DND-41 (cell line): ENCODE data around the gene CELSR1.

Source experiments
- ATAC-seq: fragments of 200-7000 bp; cut with Tn5 transposase; 3 replicates; pipeline ENCODE4 v1.9.1; 2021; ENCODE audit warnings: low read depth; ENCODE audit not compliant: insufficient read depth
- DNase-seq: peaks from one replicate; pipeline ENCODE4 v3.0.0-alpha.2; 2020
- H2AFZ ChIP-seq: 2 replicates; pipeline ENCODE4 v1.6.0; 2012; ENCODE audit warnings: low read depth, low read length
- H3K27ac ChIP-seq: 2 replicates; pipeline ENCODE4 v1.5.1; 2012; ENCODE audit warnings: low read length, inconsistent platforms
- H3K27me3 ChIP-seq: fragments of 200-600 bp; sonication (generic); 2 replicates; pipeline ENCODE4 v1.6.0; 2012; ENCODE audit warnings: low read length, mild to moderate bottlenecking, inconsistent platforms; ENCODE audit not compliant: insufficient read depth, poor library complexity
- H3K36me3 ChIP-seq: 2 replicates; pipeline ENCODE4 v1.5.1; 2012; ENCODE audit warnings: low read length, inconsistent platforms; ENCODE audit not compliant: insufficient read depth
- H3K4me1 ChIP-seq: 2 replicates; pipeline ENCODE4 v1.5.1; 2012; ENCODE audit warnings: mild to moderate bottlenecking, low read length; ENCODE audit not compliant: insufficient read depth
- H3K4me2 ChIP-seq: 2 replicates; pipeline ENCODE4 v1.6.0; 2012; ENCODE audit warnings: mild to moderate bottlenecking, moderate library complexity, low read length, inconsistent platforms; ENCODE audit not compliant: insufficient read depth
- H3K4me3 ChIP-seq, 2 experiments: fragments of 200-600 bp in 1 of 2; shearing (Covaris generic) in 1 of 2; 2 replicates each; pipeline ENCODE4 v1.5.1; 2012 to 2016; ENCODE audit warnings: inconsistent platforms in 2 of 2, low read length in 2 of 2, mild to moderate bottlenecking in 2 of 2, low read depth in 1 of 2, moderate library complexity in 1 of 2
- H3K79me2 ChIP-seq: 2 replicates; pipeline ENCODE4 v1.6.0; 2012; ENCODE audit warnings: low read length, inconsistent platforms; ENCODE audit not compliant: insufficient read depth
- H3K9ac ChIP-seq: 2 replicates; pipeline ENCODE4 v1.6.0; 2012; ENCODE audit warnings: low read depth, mild to moderate bottlenecking, inconsistent platforms, low read length, moderate library complexity
- H3K9me3 ChIP-seq: 2 replicates; pipeline ENCODE4 v1.5.1; 2012; ENCODE audit warnings: low read length, moderate library complexity, mild to moderate bottlenecking, inconsistent platforms; ENCODE audit not compliant: insufficient read depth, severe bottlenecking
- H4K20me1 ChIP-seq: 2 replicates; pipeline ENCODE4 v1.6.0; 2012; ENCODE audit warnings: low read length; ENCODE audit not compliant: insufficient read depth
- CTCF ChIP-seq: IDR thresholded peaks from 2 replicates; pipeline ENCODE4 v1.5.1; 2012; ENCODE audit warnings: borderline replicate concordance, low read length, moderate library complexity, mild to moderate bottlenecking; ENCODE audit not compliant: poor library complexity, severe bottlenecking; ENCODE audit errors: extremely low read depth
- EZH2 ChIP-seq: IDR thresholded peaks from 3 replicates; pipeline ENCODE4 v1.6.1; 2012; ENCODE audit warnings: borderline replicate concordance, low read depth, mild to moderate bottlenecking, moderate library complexity, low read length, inconsistent platforms; ENCODE audit not compliant: severe bottlenecking

The CELSR1 gene

GRCh38 chr22:46573781-46574437, 36.5 kb upstream of the CELSR1 start:
- H2AFZ ChIP-seq = no peak overlapping the region
- H3K27ac ChIP-seq = no peak overlapping the region
- H3K79me2 ChIP-seq = peaks cover 17% of the 10 kb centered on the region
- no peak for DNase-seq
- H3K36me3 ChIP-seq = peaks cover 4% of the 10 kb centered on the region; the same call in 1 of the 2 replicates
- no peak for TF ChIP-seq EZH2
- no peak for TF ChIP-seq CTCF
- H3K4me2 ChIP-seq = no peak overlapping the region
- no peak overlapping the region for H3K4me3 ChIP-seq
- ATAC-seq = no peak
- H3K9me3 ChIP-seq = peaks cover 6% of the 10 kb centered on the region
- H3K27me3 ChIP-seq = no peaks in the 10 kb centered on the region
- no peak overlapping the region for H3K9ac ChIP-seq
- peaks cover 14% of the 10 kb centered on the region for H4K20me1 ChIP-seq
- H3K4me1 ChIP-seq = peaks cover 26% of the 10 kb centered on the region

- H3K4me1 ChIP-seq = peaks cover 18% of the 10 kb centered on the region
- H3K79me2 ChIP-seq = peaks cover 9% of the 10 kb centered on the region
- no peak overlapping the region for H3K4me3 ChIP-seq
- no peak overlapping the region for H3K4me2 ChIP-seq
- no peak for DNase-seq
- H3K9me3 ChIP-seq = peaks cover 6% of the 10 kb centered on the region
- peaks cover 4% of the 10 kb centered on the region; the same call in 1 of the 2 replicates for H3K36me3 ChIP-seq
- H2AFZ ChIP-seq = no peak overlapping the region
- ATAC-seq = no peak
- peaks cover 7% of the 10 kb centered on the region for H4K20me1 ChIP-seq
- no peak overlapping the region for H3K9ac ChIP-seq
- no peaks in the 10 kb centered on the region for H3K27me3 ChIP-seq
- H3K27ac ChIP-seq = no peak overlapping the region
- TF ChIP-seq CTCF = no peak
- TF ChIP-seq EZH2 = no peak
Measured at GRCh38 chr22:46572911-46573780, 35.7 kb upstream of the CELSR1 start.

GRCh38 chr22:46571642-46572250, 34.3 kb upstream of the CELSR1 start:
- no peak overlapping the region for H3K9ac ChIP-seq
- no peak overlapping the region for H3K4me2 ChIP-seq
- no peaks in the 10 kb centered on the region for H3K27me3 ChIP-seq
- no peak overlapping the region for H2AFZ ChIP-seq
- no peak overlapping the region for H3K4me3 ChIP-seq
- H3K9me3 ChIP-seq = peaks cover 6% of the 10 kb centered on the region
- no peak overlapping the region for H3K27ac ChIP-seq
- no peaks in the 10 kb centered on the region for H3K36me3 ChIP-seq
- peaks cover 13% of the 10 kb centered on the region for H3K4me1 ChIP-seq
- no peak for TF ChIP-seq EZH2
- TF ChIP-seq CTCF = no peak
- H3K79me2 ChIP-seq = no peaks in the 10 kb centered on the region
- DNase-seq = no peak
- no peak for ATAC-seq
- no peaks in the 10 kb centered on the region for H4K20me1 ChIP-seq
